ENCODE data around the gene CAMK1.
A peak's percentile ranks its signal among the peaks of the same experiment; 100 is the strongest.

The CAMK1 gene

DNA sequence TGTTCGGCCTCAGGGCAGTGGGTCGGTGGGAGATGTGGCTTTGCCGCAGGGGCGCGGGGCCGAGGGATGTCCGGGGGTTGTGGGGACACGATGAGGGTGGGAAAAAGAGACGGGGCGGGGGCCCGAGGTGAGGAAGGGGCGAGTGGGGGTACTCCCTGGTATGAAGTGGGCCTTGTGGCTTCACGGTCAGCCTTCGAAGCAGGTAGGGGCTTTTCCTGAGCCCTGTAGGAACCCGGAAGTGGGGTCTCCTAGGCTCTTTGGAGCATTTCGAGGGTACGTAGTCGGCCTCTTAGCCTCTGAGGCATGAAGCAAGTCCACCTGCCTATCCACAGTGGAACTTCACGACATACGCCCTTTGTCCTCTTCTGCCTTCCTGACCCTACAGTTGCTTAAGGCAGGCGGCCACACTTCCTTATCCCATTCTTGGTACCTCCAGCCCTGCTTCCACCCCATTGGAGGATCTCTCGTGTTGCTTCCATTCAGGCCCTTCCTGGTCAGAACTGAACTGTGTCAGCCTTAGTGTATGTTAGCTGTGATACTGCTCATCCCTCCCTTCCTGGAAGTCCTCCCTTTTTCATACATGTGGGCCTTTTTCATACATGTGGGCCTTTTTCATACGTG is 23.5 kb upstream of the CAMK1 start:
- no peak for DNase-seq (ENCODE audit: low read depth in 2 of 2)

DNA sequence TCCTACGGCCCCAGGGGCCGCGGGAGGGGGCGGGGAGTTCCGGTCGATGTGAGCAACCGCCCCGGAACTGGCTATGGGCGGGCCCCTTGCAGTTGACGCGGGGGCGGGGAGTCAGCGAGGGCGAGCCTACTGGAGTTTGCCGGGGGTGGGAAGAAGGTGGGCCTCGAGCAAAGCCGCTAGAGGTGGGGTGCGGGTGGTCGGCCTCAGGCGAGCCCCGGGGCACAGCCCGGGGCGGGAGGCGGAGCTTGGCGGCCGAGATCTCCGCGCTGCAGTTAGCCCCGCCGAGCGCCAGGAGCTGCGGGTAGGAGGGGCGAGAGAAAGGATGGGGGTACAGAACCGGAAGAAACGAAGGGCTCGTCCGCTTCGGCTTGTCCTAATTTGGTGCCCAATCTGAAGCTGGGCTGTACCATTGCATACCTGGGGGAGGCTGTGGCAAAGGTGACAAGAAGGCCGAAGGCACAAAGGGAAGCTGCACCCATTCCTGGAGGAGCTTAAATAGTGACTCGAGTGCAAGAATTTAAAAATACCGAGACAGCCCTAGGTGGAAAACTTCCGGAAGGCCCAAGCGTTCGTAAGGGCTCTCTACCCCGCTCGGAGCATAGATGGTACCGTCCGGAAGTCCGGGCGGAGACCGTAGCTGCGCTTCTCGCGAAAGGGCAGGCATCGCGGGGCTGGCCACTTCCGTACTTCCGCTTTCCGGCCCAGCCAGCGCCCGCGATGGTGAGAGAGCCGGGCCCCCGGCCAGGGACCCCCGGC is 22.8 kb upstream of the CAMK1 start, which contains the start of the genes ARPC4 and TADA3:
Gene ARPC4, plus strand, starts transcription at position 678 of the 756 bp plus-strand sequence. Its CDS starts 40 bp downstream, at position 718.
Gene TADA3, minus strand, starts transcription at position 69 of the 756 bp plus-strand sequence. CDS start 1,007 bp downstream, outside the sequence.
- peak; percentile 90 to 92 for DNase-seq (ENCODE audit: low read depth in 2 of 2)

DNA sequence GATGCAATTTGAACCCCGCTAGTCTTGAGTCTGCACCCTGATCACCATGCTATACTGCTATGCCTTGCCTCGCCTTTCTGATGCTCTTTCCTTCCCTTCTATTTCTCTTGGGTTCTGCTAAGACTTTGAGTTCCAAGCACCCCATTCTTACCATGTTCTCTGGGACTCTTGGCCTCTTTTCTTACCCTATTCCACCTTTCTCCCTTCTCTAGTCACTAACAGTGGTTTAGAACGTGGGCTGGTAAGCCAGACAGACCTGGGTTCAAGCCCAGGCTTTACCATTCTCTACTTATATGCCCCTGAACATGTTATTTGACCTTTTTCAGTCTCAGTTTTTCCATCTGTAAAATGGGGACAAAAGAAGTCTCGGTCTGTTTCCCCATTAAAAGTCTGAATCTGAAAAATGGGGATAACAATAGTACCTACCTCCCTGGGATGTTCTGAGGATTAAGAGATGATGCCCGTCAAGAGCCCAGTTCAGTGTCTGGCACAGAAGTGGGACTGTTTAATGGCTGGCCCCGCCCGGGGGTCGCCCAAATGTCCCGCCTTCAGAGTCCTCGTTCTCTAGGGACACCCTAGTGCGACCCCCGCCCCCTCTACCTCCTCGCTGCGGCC is 22.1 kb upstream of the CAMK1 start:
- no peak for DNase-seq (ENCODE audit: low read depth in 2 of 2)

DNA sequence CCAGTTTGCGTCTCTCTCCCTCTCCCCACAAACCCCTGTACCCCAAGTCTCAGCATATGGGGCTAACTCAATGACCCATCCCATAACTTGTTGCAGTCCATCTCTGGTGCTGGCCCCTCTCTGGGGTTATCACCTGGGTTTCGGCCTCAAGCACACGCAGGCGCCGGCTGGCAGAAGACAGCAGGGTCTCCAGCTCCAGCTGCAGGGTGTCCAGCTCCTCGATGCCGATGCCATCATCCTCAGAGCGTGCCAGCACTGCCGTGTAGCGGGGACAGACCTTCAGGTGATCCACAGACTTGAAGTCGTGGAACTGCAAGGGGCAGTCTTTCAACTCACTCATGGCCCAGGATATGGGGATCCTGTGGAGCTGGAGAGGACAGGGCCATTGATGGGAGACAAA is 21.4 kb upstream of the CAMK1 start:
- DNase-seq (ENCODE audit: low read depth in 2 of 2): no peak

DNA sequence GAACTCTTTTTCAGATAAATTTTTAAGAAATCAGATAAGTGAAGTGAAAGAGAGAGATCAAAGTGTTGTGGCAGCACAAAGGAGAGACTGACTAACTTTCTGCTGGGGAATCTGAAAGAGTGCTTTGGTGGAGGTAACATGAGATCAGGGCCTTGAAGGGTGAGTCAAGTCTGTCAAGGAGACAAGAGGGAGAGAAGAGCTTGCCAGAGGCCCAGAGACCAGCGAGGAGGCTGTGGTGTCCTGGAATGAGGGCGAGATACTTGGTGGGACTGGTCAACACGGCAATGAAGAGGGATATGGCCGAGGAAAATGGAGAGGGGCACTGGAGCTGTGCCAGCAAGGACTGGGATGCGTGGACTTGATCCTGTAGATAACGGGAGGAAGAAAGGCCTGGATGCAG is 18.0 kb upstream of the CAMK1 start:
- no peak for DNase-seq (ENCODE audit: low read depth in 2 of 2)

DNA sequence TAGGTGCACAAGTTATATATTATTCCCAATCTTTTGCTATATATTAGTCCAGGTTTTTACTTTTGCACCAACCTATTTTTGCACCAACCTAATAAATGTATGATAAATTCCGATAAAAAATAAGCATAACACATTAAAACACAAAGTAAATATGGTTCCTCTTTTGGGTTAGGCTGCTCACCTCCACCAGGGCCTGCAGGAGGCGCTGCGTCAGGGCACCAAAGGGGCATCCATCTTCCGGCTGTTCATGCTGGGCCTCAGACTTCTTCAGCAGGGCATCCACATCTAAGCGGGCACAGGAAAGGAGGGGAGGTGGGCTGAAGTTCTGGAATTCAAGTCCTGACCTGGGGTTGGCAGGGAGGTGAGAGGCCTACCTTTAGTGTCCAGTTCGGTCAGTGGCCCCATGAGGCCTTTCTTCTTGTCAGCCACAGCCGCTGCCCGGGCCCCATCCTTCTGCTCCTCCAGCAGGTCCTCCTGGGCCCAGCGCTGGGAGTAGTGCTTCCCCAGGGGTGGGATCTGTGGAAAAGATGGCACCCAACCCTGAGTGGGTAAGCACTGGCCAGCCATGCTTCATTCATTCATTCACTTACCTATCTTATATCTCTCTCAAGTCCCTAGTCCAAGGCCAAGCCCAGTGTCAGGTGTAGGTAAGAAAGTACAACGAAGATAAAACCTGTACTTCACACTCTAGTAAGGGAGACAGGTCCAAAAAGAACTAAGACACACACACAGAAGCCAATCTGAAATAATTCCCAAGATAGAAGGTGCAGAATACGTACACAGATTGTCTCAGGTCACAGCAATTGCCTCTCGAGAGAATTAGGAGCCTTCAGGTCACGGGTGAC is 17.3 kb upstream of the CAMK1 start:
- no peak for DNase-seq (ENCODE audit: low read depth in 2 of 2)

DNA sequence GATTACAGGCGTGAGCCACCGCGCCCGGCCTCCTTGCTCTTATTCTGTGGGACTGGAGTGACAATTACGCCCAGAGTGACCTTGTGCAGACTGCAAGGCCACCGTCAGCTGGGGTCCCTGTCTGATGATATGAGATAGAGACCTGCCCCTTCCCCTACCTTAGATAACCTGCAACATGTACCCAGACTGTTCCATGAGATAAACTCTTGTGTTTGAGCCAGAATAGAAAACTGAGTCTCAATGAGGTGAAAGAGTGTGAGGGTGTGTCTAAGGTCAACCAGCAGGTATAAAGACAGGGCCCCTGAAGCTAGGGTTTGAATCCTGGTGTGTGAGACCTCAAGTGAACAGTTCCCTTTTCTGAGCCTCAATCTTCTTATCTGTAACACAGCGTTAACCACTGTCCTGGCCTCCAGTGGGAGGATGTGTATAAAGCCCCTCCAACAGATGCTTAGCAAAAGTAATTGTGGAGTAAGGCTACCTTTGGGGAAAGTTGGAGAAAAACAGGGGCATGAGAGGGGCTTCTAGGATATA is 16.5 kb upstream of the CAMK1 start:
- DNase-seq (ENCODE audit: low read depth in 2 of 2): no peak

DNA sequence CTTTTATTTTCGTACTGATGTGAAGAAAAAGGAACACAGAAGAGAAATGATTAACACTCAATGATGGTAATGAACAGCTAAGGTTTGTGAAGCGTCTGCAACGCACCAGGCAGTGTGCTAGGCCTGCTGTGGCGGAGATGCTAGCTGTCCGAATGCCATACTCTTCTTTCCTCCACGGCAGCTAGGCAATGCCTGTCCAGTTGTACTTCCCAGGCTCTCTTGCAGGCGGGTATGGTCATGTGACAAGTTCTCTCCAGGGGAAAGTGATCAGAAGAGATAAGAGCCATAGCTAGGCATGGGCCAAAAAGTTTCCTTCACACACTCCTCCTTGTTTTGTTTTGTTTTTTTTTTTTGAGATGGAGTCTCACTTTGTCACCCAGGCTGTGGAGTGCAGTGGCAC is 15.9 kb upstream of the CAMK1 start:
- DNase-seq (ENCODE audit: low read depth in 2 of 2): no peak

DNA sequence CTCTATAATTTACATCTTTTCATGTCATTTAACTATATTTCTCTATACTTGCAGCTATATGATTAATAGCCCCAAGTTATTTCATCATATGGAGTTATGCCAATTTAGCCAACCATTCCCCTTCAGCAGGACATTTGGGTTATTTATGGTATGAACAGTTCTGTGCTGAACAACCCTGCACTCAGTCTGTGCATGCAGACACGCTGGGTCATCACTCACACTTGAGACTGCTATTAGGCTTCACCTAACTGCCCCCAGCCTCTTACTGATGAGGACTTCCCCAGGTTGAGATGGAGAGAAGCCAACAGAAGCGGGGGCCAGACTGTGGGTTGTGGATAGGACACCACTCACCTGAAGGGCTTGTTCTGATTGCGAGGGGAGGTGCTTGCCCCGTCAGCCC is 15.2 kb upstream of the CAMK1 start:
- DNase-seq (ENCODE audit: low read depth in 2 of 2): no peak

DNA sequence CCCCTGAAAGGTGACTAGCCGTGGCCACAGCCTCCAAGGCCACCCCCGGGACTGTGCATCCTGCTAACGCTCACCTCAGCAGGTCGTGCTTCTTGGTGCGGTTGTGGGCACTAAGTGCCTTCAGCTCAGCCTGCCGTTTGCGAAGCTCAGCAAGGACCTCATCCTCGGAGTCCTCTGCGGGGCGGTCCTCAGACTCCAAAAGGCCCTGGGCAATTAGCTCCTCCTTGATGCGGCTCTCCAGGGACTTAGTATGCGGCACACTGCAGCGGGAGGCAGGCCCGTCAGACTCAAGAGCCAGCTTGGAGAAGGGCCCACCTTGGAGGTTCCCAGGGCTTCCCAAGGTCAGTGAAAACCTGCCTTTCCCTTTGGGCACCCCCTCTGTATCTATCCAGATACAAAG is 14.2 kb upstream of the CAMK1 start:
- DNase-seq (ENCODE audit: low read depth in 2 of 2): no peak

DNA sequence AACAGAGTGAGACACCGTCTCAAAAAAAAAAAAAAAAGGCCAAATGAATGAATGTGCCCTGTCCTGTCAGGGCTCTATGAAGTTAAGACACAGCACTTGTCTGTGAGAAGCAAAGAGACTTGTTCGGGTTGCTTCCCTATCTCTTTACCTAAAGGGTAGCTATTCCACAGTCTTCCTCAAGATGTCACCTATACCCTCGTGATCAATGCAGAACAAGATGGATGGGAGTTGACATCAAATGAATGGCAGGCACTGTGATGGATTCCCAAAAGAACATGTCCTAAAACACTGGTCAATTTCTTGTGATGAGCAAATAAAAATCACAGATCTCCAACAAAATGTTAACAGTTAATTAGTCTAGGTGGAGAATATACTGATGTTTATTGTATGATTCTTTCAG is 13.0 kb upstream of the CAMK1 start:
- DNase-seq (ENCODE audit: low read depth in 2 of 2): no peak

DNA sequence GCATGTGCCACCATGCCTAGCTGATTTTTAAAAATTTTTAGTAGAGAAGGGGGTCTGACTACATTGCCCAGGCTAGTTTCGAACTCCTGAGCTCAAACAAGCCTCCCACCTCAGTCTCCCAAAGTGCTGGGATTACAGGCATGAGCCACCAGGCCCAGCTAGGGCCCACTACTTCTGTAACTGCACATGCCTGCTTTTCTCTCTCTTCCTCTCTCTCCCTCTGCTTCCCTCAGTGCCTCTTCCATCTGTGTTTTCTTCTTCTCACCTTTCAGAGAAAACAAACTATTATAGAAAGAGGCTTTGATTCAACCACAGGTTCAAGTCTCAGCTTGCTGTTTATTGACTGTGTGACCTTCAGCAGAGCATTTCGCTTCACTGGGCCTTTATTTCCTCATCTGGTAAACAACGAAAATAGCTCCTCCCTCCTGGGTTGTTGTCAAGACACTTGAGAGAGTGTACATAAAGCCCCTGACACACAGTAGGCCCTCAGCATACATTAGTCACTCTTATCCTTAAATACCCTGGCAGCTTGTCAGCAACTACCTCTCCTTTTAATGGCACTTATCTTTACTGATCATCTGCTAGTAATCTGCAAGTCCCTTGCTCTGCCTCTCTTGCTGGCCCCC is 12.3 kb upstream of the CAMK1 start:
- DNase-seq (ENCODE audit: low read depth in 2 of 2): no peak

DNA sequence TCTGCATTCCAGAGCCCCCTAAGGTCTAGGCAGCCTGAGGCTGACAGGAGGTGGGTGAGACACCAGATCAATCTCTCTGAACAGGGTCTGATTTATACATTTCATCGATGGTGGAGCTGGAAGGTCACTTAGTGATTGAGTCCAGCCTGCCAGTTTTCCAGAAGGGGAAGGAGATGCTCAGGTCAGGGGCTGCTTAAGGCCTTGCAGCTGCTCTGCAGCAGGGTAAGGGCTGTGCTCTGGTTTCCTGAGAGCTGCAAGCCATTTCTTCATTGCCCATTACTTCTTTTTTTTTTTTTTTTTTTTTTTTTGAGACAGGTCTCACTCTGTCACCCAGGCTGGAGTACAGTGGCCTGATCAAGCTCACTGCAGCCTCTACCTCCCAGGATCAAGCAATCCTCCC is 11.8 kb upstream of the CAMK1 start:
- no peak for DNase-seq (ENCODE audit: low read depth in 2 of 2)

DNA sequence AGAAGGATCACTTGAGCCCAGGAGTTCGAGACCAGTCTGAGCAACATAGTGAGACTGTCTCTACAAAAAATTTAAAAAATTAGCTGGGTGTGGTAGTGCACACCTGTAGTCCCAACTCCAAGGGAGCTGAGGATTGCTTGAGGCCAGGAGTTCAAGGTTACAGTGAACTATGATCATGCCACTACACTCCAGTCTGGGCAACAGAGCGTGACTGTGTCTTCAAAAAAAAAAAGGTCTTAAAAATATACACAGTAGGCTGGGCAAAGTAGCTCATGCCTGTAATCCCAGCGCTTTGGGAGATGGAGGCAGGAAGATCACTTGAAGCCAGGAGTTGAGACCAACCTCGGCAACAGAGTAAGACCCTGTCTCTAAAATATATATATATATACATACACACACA is 11.2 kb upstream of the CAMK1 start:
- no peak for DNase-seq (ENCODE audit: low read depth in 2 of 2)

DNA sequence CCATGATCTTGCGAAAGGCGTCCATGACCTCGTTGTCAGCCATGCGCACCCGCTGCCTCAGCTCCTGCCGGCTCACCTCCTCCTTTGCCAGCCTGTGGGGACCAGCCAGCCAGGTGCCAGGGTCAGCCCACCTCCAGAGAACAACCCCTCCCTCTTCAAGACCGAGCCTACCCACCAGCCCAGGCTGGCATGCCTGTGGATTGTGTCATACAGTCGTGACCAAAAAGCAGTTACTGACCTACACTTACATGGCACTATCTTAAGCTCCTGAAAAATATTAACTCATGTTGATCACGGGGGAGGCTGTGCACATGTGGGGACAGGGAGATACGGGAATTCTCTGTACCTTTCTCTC is 10.7 kb upstream of the CAMK1 start:
- no peak for DNase-seq (ENCODE audit: low read depth in 2 of 2)

DNA sequence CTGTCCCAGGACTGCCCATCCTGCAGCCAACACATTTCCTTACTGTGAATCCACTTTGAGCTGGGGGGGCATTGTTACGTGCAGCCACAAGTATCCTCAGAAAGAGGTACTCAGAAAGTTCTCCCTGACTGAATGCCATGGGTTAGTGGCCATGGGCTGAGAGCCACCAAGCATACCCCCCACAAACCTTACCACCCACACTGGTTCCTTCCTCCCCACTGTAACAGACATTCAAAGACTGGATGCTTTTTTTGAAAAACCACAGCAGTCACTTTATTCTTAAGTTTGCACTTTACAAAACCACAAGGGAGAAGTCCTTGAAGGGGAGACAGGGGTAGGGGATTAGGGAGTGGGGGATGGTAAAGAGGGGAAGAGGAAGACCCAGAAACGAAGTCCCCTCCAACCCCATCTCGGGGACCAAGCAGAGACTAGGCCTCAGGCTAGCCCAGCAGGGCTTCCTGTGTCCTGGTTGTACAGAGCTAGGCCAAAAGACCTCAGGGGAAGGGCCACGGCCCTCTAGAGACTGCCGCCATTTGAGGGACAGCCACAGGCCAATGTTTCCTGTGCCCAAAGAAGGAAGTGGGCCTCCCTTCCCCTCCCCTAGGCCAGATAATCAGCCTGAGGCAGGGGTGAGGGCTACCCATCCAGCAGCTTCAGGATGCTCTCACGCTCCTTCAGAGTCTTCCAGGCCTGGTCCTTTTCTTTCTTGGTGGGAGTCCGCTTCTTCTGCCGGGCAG is 10.1 kb upstream of the CAMK1 start:
- DNase-seq (ENCODE audit: low read depth in 2 of 2): peak; percentile 15 to 16

DNA sequence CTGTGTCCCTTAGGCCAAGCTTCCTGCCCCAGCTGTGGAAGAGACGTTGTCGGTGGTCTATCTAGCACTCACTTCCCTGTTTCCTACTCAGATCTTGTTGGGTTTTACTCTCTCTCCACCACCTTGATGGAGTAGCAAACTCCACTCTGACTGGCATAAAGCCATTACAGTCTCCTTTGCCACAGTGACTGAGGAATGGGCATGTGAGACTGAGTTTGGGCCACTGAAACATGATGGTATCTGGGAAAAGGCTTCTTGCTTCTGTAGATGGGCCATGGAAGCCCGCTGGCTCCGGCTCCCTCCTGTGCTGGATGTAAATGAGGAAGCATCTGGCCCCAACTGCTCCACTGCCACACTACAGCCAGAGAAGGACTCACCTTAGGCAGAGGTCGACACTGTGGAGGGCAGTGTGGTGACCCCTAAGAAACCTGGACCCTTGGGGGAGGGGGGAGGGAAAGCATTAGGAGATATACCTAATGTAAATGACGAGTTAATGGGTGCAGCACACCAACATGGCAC is 9.4 kb upstream of the CAMK1 start:
- DNase-seq (ENCODE audit: low read depth in 2 of 2): no peak

DNA sequence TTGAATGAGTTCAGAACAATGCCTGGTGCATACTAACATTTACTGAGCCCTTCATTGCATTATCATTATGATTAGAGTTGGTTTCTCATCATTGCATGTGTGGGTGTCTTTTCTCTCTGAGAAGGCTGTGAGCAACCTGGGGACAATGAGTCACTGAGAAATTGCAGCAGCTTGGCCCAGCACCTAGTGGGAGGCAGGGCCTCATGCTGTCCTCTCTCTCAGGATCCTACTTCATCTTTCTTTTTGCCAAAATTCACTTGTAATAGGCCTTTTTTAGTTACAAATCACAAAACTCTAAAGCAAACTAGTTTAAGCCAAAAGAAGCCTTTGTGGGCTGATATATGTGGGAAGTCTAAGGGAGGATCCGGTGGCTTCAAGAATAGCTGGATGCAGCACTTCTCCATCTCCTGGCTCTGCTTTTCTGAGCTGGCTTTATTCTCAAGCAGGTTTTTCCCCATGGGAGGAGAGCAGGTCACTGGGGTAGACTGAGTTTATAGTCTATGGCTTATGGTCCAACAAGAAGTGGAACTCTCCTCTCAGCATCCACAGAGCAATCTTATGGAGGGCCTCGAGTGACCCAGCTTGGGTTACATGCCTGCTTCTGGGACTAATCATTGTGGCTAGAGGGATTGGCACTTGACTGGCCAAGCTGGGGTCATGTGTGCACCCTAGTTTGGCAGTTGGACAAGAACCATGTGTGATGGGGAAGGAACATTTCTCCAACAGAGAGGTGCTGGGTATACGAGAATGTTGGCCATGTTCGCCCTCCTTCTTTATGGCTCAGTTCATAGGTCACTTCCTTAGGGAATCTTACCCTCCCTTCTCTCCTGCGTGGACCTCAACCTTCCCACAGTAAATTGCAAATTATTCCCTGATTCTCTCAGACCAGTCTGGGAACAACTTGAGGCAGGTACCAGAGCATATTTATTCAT is 8.7 kb upstream of the CAMK1 start:
- peak; percentile 40 to 48 for DNase-seq (ENCODE audit: low read depth in 2 of 2)

DNA sequence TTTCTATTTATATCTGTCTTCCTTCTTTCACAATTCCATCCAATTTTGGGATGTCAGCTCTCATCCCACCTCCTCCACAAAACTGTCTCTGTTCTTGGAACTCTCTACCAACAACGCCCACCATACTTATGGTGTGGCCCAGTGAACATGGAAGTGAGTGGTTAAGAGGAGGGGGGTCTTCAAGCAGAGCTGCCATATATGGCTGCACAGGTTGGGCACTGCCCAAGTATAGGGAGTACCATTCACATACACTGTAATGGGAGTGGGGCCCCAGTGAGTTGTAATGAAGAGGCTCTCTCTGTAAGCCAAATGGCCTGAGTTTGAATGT is 7.9 kb upstream of the CAMK1 start:
- no peak for DNase-seq (ENCODE audit: low read depth in 2 of 2)
